Measurements from ENCODE around the gene H6PD.

H6PD gene

DNA sequence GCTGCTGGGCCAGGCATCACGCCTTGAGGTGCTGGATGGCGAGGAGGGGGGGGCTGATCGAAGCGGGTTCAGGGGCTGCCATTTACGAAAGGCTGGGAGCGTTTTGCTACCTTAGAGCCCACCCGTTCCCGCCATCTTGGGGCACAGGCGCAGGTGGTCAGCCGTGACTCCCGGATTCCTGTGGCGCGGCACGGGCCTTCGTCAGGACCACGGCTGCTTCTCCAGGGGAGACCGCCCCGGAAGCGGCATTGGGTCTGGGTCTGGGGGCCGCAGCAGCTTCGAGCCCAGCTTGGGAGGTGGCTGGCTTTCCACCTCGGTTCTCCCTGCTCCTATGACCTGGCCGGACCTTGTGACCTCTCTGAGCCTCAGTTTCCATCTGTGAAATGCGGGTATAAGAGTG, 81.9 kb downstream of the H6PD start:
- no peak for DNase-seq (ENCODE audit: low read depth in 2 of 2)

GRCh38 chr1:9317072-9317471, 82.5 kb downstream of the H6PD start:
- no peak for DNase-seq (ENCODE audit: low read depth in 2 of 2)

DNA sequence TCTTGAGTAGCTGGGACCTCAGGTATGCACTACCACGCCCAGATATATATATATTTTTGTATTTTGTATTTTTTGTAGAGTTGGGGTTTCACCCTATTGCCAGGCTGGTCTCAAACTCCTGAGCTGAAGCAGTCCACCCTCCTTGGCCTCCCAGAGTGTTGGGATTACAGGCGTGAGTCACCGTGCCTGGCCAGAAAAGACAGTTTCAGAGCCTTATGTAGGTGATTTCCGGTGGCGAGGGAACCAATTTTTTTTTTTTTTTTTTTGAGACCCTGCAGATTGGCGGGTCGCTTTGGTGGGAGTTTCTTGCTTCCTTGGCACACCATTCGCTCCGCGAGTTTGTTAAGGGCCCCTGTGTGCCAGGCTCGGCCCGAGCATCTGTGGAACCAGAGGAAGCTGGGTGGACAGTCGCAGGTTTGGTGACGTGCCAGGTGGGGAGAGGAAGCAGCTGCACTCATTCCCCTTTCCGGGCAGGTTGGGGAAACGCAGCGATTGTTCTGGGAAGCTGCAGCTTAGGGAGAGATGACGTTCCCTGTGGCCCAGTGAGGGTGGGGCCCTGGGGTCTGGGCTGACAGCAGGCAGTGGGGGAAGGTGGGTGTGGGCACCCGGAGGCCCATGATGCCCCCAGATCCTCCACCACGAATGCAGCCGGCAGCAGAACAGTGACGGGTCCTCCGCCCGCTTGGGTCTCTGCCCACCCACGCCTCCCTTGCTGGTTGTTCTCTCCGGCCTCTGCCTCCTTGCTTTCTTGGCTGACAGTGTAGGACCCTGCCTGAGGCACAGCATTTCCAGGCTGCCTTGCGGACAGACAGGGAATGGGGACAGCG, 83.2 kb downstream of the H6PD start:
- no peak for DNase-seq (ENCODE audit: low read depth in 2 of 2)

GRCh38 chr1:9319208-9319788, 84.7 kb downstream of the H6PD start:
- DNase-seq (ENCODE audit: low read depth in 2 of 2): no peak

GRCh38 chr1:9319789-9320519, 85.4 kb downstream of the H6PD start:
- no peak for DNase-seq (ENCODE audit: low read depth in 2 of 2)
